ENCODE results near the gene GUCY2C.

DNA sequence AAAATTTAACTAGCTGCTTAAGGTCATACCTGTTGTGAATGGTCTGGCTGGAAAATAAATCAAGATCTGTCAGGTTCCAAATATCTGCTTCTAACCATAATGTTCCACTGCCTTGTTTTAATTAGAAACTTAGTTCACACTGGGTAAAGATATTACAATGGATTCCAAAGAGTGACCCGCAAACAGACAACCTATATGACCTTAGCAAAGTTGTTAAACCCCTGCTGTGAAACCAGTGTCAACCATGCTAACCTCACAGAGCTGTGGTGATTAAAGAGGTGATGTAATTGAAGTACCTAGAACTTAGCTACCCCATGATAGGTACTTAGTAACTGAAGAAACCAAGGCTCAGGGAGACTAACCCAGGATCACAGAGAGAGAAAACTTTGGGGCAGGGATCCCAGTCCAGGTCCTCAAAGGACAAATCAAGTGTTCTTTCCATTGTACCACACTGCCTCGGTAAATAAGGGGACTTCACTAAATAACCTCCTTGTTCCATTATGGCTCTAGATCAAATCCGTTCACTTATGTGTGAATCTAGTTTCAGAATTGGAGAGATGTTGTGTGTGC, 2.2 kb downstream of the GUCY2C start:
- TF ChIP-seq, protein P1, sequence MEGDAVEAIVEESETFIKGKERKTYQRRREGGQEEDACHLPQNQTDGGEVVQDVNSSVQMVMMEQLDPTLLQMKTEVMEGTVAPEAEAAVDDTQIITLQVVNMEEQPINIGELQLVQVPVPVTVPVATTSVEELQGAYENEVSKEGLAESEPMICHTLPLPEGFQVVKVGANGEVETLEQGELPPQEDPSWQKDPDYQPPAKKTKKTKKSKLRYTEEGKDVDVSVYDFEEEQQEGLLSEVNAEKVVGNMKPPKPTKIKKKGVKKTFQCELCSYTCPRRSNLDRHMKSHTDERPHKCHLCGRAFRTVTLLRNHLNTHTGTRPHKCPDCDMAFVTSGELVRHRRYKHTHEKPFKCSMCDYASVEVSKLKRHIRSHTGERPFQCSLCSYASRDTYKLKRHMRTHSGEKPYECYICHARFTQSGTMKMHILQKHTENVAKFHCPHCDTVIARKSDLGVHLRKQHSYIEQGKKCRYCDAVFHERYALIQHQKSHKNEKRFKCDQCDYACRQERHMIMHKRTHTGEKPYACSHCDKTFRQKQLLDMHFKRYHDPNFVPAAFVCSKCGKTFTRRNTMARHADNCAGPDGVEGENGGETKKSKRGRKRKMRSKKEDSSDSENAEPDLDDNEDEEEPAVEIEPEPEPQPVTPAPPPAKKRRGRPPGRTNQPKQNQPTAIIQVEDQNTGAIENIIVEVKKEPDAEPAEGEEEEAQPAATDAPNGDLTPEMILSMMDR (conservative IDR thresholded peaks at IDR 0.05; ENCODE audit: low read depth, low read length): no peak
- no peak for TF ChIP-seq EZH2 (IDR thresholded peaks at IDR 0.05; ENCODE audit: borderline replicate concordance, low read depth, low read length, poor library complexity, severe bottlenecking)
